Mesenteric fat pad (tissue), 1 donor: ENCODE measurements around the gene PSMC3. TPM values are rescaled to one million over a fixed set of nuclear protein-coding genes. Genes with fewer than 3 reads are reported as not detected.

Source experiments
- DNase-seq: peaks from one replicate; pipeline ENCODE4 v3.0.0-alpha.2; 2020; ENCODE audit warnings: low spot score
- microRNA-seq: library from miRNA; unstranded; fragments of <30 nt; microRNA quantifications from one replicate; pipeline ENCODE4 v1.2.0, GENCODE V29; 2020; ENCODE audit warnings: borderline number of aligned reads
- total RNA-seq: library from RNA; stranded (reverse); fragmentation: NEBNext Ultra II Directional; extraction: Animal tissue kit (Norgen Biotek cat#: 25700); gene quantifications from one replicate; pipeline ENCODE4 v1.2.1, GENCODE V29; 2021
- donor health status: DM: yes; HTN: yes; CAD: no.

Gene PSMC3
- total RNA-seq, 1 donor from 2014 or later: 116 TPM

DNA sequence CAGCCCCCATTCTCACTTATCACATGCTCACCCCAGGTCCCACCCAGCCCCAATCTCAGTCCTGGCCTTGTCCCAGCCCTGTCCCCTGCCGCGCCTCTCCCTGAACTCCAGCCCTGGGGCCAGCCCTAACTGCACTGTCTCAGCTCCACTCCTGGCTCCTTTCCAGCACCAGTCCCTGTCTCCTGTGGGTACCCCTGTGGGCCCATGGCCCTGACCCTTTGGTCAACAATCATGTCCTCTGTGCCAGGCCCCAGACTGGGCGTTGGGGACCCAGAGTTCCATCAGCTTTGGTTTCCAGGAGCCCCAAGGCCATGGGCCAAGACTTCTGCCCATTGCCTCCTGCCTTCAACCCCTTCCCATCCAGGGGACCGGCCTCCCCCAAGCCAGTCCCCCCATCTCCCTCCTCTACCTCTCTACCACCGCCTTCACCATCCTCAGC, 48.6 kb downstream of the PSMC3 start:
- no peak for DNase-seq

DNA sequence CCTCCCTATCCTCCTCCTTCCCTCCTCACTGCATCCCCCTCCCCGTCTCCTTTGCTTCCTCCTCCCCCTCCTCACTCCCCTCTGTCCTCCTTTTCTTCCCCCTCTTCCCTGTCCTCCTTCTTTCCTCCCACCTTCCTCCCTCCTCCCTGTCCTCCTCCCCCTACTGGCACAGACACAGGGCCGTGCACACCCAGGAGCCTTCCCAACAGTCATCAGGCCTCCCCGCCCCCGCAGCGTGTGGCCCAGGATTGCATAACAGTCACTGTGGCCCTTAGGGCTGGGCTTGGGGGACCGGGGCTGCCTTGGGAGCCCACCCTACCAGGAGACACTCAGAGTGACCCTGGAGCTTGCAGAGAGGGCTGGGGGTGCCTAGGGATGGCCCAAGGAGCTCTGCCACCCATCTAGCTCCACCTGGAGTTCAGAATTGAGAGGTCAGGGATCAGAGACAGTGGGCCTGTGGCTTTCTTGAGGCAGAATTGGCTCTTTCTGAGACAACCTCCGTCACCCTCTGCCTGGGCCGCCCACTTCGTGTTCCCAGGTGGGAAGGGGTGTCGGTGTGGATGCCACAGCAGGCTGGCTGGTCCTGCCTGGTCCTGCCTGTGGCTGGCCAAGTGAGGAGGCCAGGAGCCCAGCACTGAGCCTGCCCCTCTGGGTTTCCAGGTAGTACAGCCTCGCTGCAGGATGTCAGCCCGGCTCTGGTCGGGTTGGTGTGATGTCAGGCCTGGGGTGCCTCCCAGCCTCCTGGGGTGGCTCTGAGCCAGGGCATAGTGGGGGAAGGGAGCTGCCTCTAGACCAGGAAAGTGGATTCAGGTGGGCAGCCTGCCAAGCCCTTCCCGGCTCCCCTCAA, 49.5 kb downstream of the PSMC3 start:
- no peak for DNase-seq

DNA sequence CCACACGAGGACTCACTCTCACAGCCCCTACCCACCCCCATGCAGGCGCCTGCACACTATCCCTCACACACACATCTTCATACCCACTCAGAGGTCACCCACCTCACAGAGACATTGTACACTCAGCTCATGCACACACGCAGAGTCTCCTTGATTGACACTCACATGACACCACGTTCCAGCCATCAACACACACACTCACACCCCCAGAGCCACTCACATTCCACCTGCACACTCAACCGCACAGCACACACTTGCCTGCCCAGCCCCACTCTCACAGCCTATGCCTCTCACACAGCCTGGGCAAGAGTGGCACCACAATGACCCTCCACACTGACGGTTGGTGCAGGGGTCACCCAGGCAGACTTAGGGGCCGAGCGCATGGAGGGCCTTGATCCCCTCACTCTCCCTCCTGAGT, 50.1 kb downstream of the PSMC3 start:
- DNase-seq: no peak

GRCh38 chr11:47375546-47376085, 50.6 kb downstream of the PSMC3 start:
- DNase-seq: no peak

DNA sequence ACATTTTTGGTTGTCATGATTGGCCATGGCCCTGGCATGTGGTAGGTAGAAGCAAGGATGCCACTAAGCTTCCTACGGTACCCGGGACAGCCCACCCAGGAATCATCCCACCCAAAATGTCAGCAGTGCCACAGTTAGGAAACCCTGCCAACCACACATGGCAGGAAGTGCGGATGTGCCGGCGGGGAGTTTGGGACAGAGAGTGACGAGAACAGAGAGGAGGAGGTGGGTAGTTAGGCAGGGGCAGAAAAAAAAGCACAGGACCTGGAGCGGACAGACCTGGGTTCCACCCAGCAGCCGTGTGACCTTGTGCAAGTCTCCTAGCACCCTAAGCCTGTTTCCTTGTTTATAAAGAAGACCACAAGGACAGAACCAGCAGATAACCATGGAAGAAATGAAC, 51.2 kb downstream of the PSMC3 start:
- DNase-seq: no peak

GRCh38 chr11:47374720-47375019, 51.6 kb downstream of the PSMC3 start:
- no peak for DNase-seq

DNA sequence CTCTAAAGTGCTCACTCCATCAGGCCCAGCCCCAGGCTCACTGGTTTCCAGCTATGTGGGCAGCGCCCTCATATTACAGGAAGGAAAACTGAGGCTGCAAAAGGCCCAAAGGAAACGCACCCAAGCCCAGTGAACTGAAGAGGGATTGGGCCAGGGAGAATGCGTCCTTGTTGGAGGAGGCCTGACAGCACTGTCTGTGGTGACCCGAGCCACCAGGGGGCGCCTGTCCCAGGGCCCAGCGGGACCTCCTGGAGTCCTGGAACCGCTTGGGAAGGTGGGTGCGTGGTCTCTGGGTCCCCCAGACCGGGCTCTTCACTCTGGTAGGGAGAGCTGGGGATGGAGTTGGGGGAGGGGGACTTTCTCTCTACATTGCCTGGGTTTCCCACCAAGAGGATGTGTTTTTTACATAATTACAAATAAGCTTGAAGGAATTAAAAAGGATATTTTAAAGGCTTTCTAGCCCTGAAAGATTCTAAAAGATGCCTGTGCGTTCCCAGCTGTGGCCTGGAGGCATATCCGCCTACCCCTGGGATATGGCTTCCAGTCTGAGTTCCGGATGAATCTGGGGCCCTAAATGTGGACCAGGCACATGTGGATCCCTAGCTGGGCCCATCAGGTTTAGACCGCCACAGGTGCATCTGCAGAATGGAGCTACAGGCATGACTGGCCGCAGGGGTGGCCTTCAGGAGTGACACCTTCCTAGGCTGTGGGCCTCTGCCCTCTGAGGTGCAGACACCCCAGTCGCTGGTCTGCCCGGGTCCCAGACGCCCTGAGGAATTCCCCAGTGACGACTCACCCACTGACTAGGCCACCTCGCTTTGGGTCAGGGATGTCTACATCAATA, 52.1 kb downstream of the PSMC3 start:
- DNase-seq: no peak

GRCh38 chr11:47372422-47372821, 53.8 kb downstream of the PSMC3 start:
- DNase-seq: no peak

DNA sequence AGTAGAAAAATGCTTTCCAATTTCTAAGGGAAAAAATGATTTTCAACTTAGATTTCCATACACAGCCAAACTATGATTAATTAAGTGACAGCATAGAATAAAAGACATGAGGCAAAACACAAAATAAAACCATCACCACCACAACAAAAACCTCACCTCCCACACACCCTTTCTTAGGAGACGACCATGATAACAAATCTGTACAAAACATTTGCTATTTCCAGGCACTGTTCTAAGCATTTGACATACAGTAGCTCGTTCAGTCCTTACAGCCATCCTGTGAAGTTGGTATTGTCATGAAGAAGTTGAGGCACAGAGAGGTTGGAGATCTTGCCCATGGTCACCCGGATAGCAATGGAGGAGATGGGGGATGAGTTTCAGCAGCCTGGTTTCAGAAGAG, 56.6 kb downstream of the PSMC3 start:
- DNase-seq: no peak

Small RNAs within 50 kb of the gene (microRNA-seq; reads per million reads assigned to microRNA genes)
- not detected for gene MIR4487

Other genes with a start within 250 kb of the PSMC3 start
- 57.0 TPM for gene ARFGAP2, start 249.6 kb downstream of the PSMC3 start, total RNA-seq
- 14.9 TPM for gene PACSIN3, start 240.0 kb downstream of the PSMC3 start, total RNA-seq
- 21.0 TPM for gene DDB2, start 211.5 kb downstream of the PSMC3 start, total RNA-seq
- gene ACP2, start 177.6 kb downstream of the PSMC3 start, total RNA-seq: 38.2 TPM
- gene NR1H3, start 168.4 kb downstream of the PSMC3 start, total RNA-seq: 73.2 TPM
- gene MADD, start 156.3 kb downstream of the PSMC3 start, total RNA-seq: 35.7 TPM
- 0.48 TPM for gene MYBPC3, start 73.7 kb downstream of the PSMC3 start, total RNA-seq
- 74.7 TPM for gene SPI1, start 47.9 kb downstream of the PSMC3 start, total RNA-seq
- 49.7 TPM for gene SLC39A13, start 17.8 kb downstream of the PSMC3 start, total RNA-seq
- gene RAPSN, start 22.7 kb upstream of the PSMC3 start, total RNA-seq: 0.55 TPM
- 127 TPM for gene CELF1, start 126.7 kb upstream of the PSMC3 start, total RNA-seq
- gene PTPMT1, start 139.2 kb upstream of the PSMC3 start, total RNA-seq: 50.7 TPM
- 12.6 TPM for gene KBTBD4, start 152.5 kb upstream of the PSMC3 start, total RNA-seq
- gene NDUFS3, start 152.6 kb upstream of the PSMC3 start, total RNA-seq: 72.8 TPM
- 0.55 TPM for gene FAM180B, start 160.2 kb upstream of the PSMC3 start, total RNA-seq
- 1.1 TPM for gene C1QTNF4, start 168.0 kb upstream of the PSMC3 start, total RNA-seq
- gene MTCH2, start 216.1 kb upstream of the PSMC3 start, total RNA-seq: 110 TPM